OCI-LY1 (cell line): ENCODE results near the gene ACSM4.

Experiments used
- CTCF ChIP-seq: fragments of 200-600 bp; sonication (generic), shearing (Covaris generic); IDR thresholded peaks from 2 replicates; pipeline ENCODE4 v1.5.1; 2017; ENCODE audit warnings: mild to moderate bottlenecking, antibody characterized with exemption, low read length, moderate library complexity, mixed read lengths
- EZH2 ChIP-seq: fragments of 200-600 bp; sonication (generic), shearing (Covaris generic); IDR thresholded peaks from 2 replicates; pipeline ENCODE4 v1.8.0; 2017; ENCODE audit warnings: borderline replicate concordance, mixed run types, mild to moderate bottlenecking, antibody characterized with exemption, low read length, moderate library complexity, mixed read lengths

GRCh38 chr12:7344833-7345606 lies 41.1 kb downstream of the ACSM4 start:
- TF ChIP-seq CTCF (no peak), EZH2 (no peak)
